Stimulated activated CD4-positive, alpha-beta T cell treated with anti-CD3 and anti-CD28 coated beads, Interleukin-1b, Interleukin-23, amount 100 ng/mL, for 24 hours (primary cell): ENCODE results near the gene MAPK7.
A peak's percentile ranks its signal among the peaks of the same experiment; 100 is the strongest.

Source experiments
- DNase-seq, 4 experiments: peaks; one replicate each; pipeline ENCODE4 v3.0.0-alpha.2; 2020; ENCODE audit warnings: low read depth in 4 of 4, low spot score in 1 of 4

MAPK7 gene

DNA sequence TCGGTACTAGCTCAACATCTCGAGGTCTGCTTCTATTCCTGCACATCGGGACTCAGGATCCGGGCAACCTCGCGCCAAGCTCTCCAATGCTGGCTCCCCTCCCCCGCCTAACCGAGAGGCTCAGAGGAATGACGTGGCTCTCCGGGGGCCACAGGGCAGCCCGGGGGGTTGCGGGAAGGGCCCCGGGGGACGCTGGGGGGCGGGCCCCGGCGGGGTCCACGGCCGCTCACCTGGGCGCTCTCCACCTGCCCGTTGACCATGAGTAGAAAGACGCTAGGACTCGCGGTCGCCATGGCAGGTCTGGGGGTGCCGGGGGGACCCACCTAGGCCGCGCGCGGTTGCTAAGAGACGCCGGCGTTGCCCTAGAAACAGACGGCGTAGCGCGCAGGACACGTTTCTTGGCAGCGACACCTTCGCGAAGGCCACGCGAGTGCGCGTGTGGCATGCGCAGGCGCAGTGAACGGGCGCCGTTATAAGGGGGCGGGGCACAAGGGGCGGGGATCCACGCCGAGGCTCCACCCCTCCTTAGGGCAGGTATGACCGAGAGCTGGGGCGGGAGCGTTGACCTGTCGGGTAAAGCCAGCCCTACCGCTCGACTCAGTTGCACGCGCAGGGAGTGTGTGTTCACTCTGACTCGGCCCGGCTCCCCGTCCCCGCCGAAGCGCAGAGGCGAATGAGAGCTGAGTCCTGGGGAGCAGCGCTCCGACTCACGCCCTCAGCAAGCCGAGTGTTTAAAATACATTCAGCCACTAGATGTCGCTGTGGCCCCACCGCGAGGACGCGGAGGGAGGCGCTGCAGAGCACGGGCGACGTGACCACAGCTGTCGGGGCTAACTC lies 15.8 kb upstream of the MAPK7 start, which contains the start of gene B9D1:
Gene B9D1, minus strand, starts transcription at position 447 of the 837 bp plus-strand sequence. Its CDS starts 154 bp downstream, at position 293.
- peak; percentile 84 to 90 (median 87) for DNase-seq

DNA sequence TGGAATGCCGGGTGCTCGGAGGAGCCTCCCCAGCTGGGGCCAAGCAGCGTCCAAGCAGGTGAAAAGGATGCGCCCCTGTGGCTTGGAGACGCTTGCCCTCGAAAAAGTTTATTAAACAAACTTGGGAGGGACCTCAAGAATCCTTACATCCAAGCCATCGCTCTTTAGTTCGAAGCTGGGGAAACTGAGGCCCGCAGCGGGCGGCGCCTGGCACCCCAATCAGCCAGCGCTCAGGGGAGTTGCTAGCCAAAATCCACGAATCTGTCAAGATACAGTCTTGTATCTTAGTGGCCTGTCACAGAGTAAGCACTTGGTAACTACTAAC lies 15.2 kb upstream of the MAPK7 start:
- no peak for DNase-seq

DNA sequence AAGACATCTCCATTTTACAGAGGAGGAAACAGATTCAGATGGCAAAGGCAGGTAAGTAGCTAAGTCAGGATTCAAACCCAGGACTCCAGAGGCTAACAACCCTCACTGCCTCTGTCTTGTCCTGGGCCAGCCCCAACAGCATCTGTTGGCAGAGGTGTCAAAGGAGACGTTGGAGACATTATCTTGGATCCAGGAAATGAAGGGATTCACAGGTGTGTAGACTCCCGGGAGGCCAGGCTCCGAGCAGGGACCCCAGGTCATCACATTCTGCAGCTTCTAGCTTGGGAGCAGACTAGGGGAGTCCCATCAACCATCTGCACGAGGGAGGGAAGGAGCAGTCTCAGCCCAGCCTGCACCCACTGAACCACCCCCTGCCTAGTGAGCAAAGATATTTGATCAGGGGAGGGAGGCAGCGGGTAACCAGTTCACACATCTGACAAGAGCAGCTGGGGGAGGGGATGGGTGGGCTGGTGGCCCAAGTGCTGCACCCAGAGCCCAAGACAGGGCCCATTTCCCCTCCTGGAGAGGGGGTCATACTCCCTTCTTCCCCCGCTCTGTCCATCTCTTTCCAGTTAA lies 14.8 kb upstream of the MAPK7 start:
- no peak for DNase-seq

DNA sequence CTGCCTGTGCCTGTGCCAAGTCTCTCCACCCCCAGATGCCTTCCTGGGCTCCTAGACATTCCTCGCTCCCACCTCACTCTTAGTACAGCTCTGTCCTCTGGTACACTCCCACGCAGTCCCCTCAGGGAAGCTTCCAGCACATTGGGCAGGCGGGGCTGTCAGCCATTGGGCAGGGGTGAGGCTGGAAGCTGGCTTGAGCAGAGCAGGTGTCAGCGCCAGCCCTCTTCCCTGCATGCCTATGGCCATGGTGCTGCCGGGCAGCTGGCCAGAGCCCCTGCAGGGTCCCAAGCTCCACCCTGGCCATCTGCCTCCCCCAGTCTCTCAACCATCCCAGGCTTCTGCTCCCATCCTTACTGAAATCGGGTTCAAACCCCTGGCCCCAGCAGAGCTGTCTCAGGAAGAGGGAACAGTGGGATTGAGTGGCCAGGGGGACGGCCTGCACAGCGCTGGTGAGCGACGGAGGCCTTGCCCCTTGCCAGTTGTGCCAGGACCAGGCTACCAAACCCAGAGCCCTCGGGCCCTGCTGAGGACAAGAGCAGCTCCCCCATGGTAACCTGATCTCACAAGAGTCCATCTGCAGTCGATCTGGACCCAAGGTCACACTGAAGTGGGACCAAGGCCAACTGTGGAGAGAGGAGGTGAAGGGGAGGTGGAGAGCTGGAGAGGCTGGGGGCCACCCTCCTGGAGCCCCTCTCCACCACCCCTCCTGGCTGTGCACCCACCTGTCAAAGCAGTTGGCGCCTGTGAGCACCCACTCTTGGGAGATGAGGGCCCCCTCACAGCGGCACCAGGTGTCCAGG lies 13.4 kb upstream of the MAPK7 start:
- DNase-seq = no peak

DNA sequence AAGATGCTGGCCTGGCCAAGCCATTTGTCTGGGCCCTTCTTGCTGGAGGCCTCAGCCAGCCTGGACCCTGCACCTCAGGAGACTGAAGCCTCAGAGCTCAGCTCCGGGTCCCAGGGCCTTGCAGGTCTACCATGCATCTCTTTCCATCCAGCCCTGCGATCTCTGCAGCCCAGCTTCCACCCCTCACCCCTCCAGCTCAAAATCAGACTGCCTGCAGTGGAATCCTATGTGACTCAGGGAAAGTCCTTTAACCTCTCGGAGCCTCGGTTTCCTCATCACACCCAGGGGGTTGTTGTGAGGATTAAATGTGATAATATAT lies 12.8 kb upstream of the MAPK7 start:
- no peak for DNase-seq

DNA sequence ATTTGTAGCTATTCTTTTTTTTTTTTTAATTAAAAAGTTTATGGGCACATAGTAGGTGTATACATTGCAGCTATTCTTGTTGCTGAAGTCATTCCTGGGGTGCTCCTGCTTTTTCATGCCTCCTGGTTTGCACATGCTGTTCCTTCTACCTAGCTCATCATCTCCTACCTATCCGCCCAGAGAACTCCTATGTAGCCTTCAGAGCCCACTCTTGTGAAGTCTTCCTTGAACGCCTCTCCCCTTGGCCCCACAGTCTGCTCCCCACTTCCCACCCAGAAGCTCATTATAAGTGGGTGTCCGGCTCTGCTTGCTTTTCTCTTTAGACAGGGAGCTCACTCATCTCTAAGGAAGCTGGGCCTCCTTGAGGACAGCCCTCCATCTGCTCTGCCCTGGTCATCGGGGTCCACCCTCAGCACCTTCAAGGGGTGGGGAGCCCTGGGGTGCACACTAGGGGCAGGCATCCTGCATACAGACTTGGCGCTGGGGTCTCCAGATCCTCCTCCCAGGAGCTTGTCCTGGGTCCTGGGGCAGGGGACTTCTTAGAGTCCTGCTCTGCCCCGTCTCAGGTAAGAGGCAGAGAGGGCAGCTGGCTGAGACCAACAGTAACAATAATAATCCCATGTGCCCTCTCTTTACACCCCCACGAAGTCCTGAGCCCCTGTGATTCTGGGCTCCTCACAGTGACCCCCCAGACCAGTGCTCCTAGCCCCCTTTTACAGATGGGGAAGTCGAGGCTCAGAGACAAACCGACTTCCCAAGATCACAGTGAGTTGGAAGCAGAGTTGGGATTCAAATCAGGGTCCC lies 12.3 kb upstream of the MAPK7 start:
- DNase-seq = no peak

DNA sequence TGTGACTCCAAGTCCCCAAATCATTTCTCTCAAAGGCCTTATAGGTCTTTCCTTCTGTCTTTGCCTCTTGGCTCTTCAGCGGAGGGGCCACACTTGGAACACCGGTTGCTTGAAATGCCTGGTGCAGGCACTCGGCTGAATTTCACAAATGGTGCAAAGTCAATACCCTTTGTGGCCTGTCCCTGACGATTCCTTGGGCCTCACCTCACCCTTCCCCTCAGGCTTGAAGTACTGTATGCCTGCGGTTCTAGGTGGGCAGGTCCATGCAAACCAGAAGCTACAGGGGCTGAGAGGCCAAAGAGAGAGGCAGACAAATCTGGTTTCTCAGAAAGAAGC lies 11.7 kb upstream of the MAPK7 start:
- DNase-seq = no peak

DNA sequence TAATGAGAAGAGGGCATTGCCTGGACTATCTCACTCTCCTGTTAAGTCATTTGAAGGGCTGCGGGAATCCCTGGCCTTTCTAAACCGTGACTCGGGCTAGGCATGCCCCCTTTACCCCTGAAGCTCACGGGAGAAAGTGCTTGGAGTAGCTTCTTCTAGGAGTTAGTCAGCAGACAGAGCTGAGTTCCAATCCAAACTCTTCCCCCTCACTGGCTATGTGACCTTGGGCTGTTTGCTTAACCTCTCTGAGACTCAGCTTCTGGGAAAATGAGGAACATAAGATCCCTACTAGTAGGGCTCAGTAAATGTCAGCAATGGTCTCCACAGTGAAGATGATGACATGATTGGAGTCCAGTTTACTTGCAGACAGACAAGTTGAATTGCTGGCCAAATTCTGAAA lies 10.1 kb upstream of the MAPK7 start:
- no peak for DNase-seq

DNA sequence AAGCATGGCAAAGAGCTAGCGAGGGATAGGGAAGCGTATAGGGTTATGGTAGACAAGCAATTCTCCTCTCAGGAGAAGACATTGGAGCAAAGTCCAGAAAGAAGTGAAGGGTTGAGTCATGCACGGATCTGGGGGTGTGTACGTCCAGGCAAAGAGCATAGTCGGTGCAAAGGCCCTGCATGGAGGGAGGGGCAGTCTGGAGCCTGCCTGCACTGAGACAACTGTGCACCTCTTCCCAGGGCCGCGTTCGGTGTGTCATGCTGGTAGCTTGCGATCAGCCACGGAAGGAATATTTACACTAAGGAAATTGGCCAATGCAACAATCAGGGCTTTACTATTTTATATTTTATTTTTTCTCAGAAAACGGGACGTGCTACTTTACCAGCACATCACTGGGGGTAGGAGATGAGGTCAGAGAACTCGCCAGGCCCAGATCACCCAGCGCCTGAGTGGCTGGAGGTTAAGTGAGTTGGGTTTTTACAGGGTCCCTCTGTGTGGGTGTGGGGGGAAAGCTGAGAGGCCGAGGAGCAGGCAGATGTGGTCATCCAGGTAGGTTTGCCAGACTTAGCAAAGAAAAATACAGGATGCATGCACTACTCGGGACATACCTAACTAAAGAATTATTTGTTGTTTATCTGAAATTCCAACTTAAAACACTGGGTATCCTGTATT lies 9.1 kb upstream of the MAPK7 start:
- no peak for DNase-seq

DNA sequence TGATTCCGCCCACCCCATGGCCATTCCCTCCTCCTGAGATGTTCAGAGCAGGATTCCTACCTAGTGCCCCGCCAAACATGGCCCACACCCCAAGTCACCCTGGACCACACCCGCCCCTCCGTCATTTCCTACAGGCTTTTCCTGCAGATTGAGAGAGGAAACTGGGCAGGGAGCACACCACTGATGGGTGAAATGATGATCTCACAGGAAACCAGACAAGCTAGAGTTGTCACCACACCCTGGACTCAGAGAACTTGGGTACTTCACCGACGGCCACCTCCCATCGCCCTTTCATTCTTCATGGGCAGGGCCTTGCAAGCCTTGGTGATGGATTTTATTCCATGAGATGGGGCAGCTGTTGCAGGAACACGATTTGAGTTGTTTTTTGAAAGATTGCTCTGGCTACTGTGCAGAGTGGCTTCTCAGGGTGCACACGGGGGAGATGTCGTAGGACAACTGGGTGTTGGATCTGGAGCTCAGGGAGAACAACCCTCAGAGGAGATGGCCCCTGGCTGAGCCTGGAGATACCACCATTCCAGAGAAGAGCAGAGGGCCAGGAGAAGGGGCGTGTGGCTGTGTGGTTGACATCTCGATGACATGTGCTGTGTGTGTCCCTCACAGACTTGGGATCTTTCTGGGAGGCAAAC lies 8.3 kb upstream of the MAPK7 start:
- no peak for DNase-seq

DNA sequence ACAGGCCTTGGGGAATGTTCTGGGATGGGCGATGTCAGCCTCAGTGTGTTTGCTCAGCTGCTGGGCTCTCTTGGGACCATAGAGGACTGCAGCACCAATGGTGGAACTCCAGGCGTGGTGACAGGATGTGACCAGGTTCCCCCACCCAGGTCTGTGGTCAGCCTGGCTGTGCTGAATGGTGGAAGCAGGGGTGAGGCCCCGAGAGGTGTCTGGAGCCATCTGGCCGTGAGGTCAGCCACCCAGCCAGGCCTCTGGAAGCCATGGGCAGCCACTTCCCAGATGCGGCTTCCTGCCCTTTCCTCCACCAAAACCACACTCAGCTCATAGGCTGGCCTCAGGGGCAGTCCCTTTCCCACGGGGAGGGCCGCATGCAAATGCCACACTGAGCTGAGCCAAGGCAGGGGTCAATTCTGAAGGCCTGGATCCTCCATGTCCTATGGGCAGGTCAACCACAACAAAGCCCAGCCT lies 7.8 kb upstream of the MAPK7 start:
- DNase-seq = no peak

DNA sequence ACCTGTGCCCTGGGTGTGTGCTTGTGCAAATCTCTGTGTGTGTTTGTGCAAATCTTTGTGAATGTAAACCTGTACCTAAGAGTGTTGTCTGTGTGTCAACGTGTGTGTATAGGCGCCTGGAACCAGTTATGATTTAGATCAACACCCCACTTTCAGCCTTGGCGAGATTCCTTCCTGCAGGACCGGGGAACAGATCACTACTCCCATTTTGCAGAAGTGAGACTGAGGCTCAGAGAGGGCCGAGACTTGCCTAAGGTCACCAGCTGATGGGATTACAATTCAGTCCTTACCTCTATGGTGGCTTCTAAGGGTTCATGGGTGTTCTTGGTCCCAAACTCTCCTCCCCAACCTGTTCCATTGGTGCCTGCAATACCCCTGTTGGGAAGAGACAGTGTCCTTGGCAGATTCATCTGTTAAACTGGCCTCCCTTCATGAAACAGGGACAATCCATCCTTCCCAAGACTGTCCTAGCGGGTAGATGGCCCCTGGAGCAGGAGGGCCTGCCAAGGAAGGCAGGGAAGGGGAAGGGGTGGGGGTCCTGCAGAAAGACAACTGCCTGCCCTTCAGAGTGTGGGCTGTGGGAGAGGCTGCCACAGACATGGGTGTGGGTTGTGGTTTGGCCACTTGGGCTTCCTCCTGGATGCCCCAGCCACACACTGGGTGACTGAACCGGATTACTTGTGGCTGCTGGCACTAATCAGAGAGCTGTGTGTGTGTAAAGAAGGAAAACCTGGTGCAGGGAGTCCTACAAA lies 6.9 kb upstream of the MAPK7 start:
- no peak for DNase-seq

DNA sequence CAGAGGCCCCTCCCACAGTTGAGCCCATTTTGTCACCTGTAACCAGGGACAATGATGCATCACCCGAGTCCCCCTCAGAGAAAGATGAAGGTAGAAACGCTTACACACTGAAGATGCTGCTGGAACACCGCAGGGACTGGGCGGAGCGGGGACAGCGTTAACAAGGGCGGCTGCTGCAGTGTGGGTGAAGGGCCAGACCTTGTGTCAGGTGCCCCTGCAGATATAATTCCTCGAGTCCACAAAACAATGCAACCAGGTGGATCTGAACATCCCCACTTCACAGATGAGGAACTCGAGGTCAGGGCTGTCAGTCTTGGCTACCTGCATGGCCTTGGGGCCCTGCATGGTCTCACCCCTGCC lies 6.3 kb upstream of the MAPK7 start:
- DNase-seq = no peak

DNA sequence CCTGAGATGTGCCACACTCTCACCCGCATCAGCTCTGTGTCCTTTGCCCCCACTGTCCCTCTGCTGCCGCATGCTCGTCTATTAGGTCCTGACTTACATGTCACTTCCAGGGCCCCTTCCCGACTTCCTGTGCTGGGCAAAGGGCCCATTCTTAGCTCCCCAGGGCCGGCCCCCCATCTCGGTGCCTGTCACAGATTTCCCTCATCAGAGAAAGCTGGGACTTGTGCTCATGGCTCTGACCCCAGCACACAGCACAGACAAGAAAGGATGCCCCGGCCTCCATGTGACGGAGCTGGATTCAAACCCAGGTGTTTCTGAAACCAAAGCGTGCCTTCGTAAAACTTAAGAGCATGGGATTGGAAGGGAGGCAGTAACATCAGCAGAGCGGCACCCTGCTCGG lies 5.9 kb upstream of the MAPK7 start:
- no peak for DNase-seq

DNA sequence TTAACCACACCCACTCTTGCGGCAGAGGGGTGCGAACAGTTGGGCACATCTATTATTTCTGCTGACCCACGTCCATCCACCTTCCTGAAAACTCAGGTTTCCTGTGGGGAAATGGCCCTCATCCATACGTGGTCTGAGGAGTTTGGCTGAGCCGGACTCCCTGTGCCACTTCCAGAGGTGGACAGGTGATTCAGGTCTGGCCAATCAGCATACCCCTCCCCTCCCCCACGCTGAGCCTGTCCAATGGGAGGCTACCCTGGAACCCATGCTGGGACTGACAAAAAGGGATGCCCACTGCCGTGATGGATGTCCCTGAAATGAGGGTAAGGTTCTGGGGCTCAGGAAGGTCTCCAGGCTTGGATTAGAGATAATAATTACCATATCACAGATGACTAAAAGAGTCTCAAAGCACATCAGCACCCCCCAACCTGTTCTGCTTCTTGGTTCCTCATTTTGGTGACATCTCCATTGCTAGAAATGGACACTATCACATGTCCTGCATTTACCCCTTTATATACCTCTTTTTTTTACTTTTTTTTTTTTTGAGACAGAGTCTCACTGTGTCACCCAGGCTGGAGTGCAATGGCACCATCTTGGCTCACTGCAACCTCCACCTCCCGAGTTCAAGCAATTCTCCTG lies 5.3 kb upstream of the MAPK7 start:
- no peak for DNase-seq

DNA sequence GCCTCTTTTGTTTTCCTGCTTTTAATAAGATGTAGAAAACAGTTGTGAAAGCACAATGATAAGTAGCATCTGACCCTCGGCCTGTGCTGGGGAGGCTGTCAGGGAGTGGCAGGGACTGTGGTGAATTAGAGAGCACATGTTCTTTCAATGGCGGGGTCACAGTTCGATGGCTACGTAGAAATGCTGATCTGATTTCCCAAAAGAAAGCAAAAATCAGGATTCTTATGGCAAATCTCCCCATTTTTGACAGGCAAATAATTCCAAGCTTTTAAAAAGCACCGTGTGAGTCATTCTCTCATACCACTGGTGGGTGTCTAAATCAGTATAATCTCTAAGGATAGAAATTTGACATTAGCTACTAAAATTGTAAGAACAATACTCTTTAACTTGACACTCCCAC lies 4.2 kb upstream of the MAPK7 start:
- DNase-seq = no peak

DNA sequence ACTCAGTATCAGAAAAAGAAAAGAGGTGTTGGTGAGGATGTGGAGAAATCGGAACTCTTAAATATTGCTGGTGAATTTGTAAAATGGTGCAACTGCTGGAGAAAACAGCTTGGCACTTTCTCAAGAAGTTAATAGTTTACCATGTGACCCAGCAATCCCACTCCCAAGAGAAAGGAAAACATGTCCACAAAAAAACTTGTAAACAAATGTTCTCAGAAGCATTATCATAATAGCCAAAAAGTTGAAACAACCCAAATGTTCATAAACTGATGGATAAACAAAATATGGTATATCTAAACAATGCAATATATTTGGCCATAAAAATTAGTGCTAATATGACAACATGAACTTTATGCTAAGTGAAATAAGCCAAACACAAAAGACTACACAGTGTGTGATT lies 2.6 kb upstream of the MAPK7 start:
- DNase-seq = no peak

DNA sequence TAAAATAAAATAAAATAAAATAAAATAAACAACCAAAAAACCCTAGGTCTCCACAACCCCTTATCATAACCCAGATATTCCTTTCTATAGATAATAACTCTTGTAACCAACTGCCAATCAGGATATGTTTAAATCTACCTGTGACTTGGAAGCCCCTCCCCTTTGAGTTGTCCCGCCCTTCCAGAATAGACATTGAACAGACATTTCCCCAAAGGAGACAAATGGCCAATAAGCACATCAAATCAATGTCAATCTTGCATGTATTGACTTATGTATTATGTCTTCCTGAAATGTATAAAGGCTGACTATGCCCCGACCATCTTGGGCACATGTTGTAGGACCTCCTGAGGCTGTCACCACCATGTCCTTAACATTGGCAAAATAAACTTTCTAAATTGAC lies 1.5 kb upstream of the MAPK7 start:
- DNase-seq = no peak
